GM12878 (cell line): Measurements from ENCODE around the gene LCN1. TPM values are rescaled to one million over a fixed set of nuclear protein-coding genes. Genes with fewer than 3 reads are reported as not detected.

Experiments used
- ATAC-seq: fragments of 200-7000 bp; cut with Tn5 transposase; 3 replicates; pipeline ENCODE4 v1.9.1; 2020; ENCODE audit warnings: mild to moderate bottlenecking, moderate library complexity
- BruUV-seq: library from RNA; stranded (reverse); fragments of 400-500 nt; replicated peaks from 2 replicates; lab custom pipeline; 2021; lab: Mats Ljungman, UMichigan
- CTCF ChIA-PET: fragments of 300-600 bp; sonication (Branson Sonifier 250); formaldehyde crosslinking; extraction: SDS; loops from one replicate; lab custom pipeline; 2021; ENCODE audit warnings: inconsistent platforms; lab: Yijun Ruan, JAX
- POLR2A ChIA-PET: fragments of 350-600 bp; formaldehyde crosslinking; extraction: SDS; loops from one replicate; lab custom pipeline; 2021; ENCODE audit warnings: inconsistent platforms; lab: Charles Lee
- RAD21 ChIA-PET: fragments of 300-600 bp; sonication (Branson Sonifier 250); formaldehyde crosslinking; loops from one replicate; lab custom pipeline; 2023; ENCODE audit warnings: antibody characterized with exemption; ENCODE audit not compliant: unreplicated experiment; lab: Charles Lee
- SMC1A ChIA-PET: fragments of 300-600 bp; sonication (Branson Sonifier 250); formaldehyde crosslinking; loops from one replicate; lab custom pipeline; 2023; ENCODE audit not compliant: unreplicated experiment, uncharacterized antibody; lab: Charles Lee
- DNase-seq: peaks from one replicate; pipeline ENCODE4 v3.0.0-alpha.2; 2011; ENCODE audit warnings: low read depth, low spot score
- FAIRE-seq: peaks from 3 replicates; lab custom pipeline; 2011; peaks lifted over from hg19 to GRCh38; lab: Jason Lieb, UNC
- H2AFZ ChIP-seq: 2 replicates; pipeline ENCODE4 v1.6.0; 2011; ENCODE audit warnings: low read depth, low read length, control low read depth; ENCODE audit not compliant: control insufficient read depth
- H3K27ac ChIP-seq: 2 replicates; pipeline ENCODE4 v1.5.1; 2011; ENCODE audit warnings: control low read depth; ENCODE audit not compliant: control insufficient read depth, insufficient read depth
- H3K27me3 ChIP-seq, 2 experiments: replicated peaks in 1 of 2; 2 replicates each; pipeline versions ENCODE4 v1.6.0 to v1.6.1; 2011; ENCODE audit warnings: low read length in 1 of 2; ENCODE audit not compliant: control insufficient read depth in 2 of 2, insufficient read depth in 2 of 2
- H3K36me3 ChIP-seq, 2 experiments: 2 replicates each; pipeline ENCODE4 v1.5.1; 2011; ENCODE audit warnings: low read length in 1 of 2; ENCODE audit not compliant: control insufficient read depth in 2 of 2, insufficient read depth in 2 of 2
- H3K4me1 ChIP-seq: 2 replicates; pipeline ENCODE4 v1.6.1; 2011; ENCODE audit warnings: mild to moderate bottlenecking, low read length, moderate library complexity, mixed read lengths; ENCODE audit not compliant: control insufficient read depth, insufficient read depth
- H3K4me2 ChIP-seq: 2 replicates; pipeline ENCODE4 v1.6.0; 2011; ENCODE audit warnings: control low read depth; ENCODE audit not compliant: control insufficient read depth, insufficient read depth
- H3K4me3 ChIP-seq: fragments of 200-600 bp; sonication (generic); 2 replicates; pipeline ENCODE4 v1.5.1; 2016
- H3K79me2 ChIP-seq: 2 replicates; pipeline ENCODE4 v1.6.0; 2011; ENCODE audit warnings: low read length; ENCODE audit not compliant: control insufficient read depth, insufficient read depth
- H3K9ac ChIP-seq: 2 replicates; pipeline ENCODE4 v1.8.0; 2011; ENCODE audit warnings: low read length, control low read depth, mixed read lengths; ENCODE audit not compliant: control insufficient read depth, insufficient read depth
- H3K9me3 ChIP-seq: replicated peaks from 3 replicates; pipeline ENCODE4 v1.5.1; 2011; ENCODE audit warnings: mild to moderate bottlenecking, low read length; ENCODE audit not compliant: control insufficient read depth, insufficient read depth
- H4K20me1 ChIP-seq: 2 replicates; pipeline ENCODE4 v1.6.0; 2011; ENCODE audit not compliant: control insufficient read depth, insufficient read depth
- KAT2A ChIP-seq: conservative IDR thresholded peaks from 2 replicates; pipeline ENCODE4 v1.6.1; 2011; ENCODE audit warnings: low read depth, low read length; ENCODE audit not compliant: control insufficient read depth
- MXI1 ChIP-seq: fragments of 150-350 bp; IDR thresholded peaks from 2 replicates; pipeline ENCODE4 v1.6.1; 2011; ENCODE audit warnings: low read depth, mild to moderate bottlenecking, inconsistent platforms, low read length, improper control_type of control experiment
- REST ChIP-seq: IDR thresholded peaks from 2 replicates; pipeline ENCODE4 v1.6.1; 2012; ENCODE audit warnings: mild to moderate bottlenecking, low read depth, low read length
- SMC3 ChIP-seq: IDR thresholded peaks from 2 replicates; pipeline ENCODE4 v1.6.1; 2011; ENCODE audit warnings: low read length, improper control_type of control experiment, borderline replicate concordance
- TCF3 ChIP-seq: IDR thresholded peaks from 2 replicates; pipeline ENCODE4 v1.6.1; 2012; ENCODE audit warnings: low read depth, mild to moderate bottlenecking, low read length, borderline replicate concordance; ENCODE audit not compliant: insufficient read depth
- YY1 ChIP-seq: IDR thresholded peaks from 2 replicates; pipeline ENCODE4 v1.6.1; 2011; ENCODE audit warnings: low read depth, mild to moderate bottlenecking, low read length
- ZBED1 ChIP-seq: IDR thresholded peaks from 2 replicates; pipeline ENCODE4 v1.6.1; 2016; ENCODE audit warnings: borderline replicate concordance
- ZNF384 ChIP-seq: IDR thresholded peaks from 2 replicates; pipeline ENCODE4 v1.6.1; 2012; ENCODE audit warnings: low read depth, mild to moderate bottlenecking, low read length, improper control_type of control experiment, borderline replicate concordance
- WGBS: methylation state at CpG from one replicate; pipeline ENCODE4 v1.1.6; 2016; ENCODE audit warnings: low lambda C conversion rate; ENCODE audit not compliant: insufficient replicate concordance, insufficient coverage; ENCODE audit errors: missing lambda C conversion rate; 5-methylcytosine and 5-hydroxymethylcytosine counted together
- in situ Hi-C: fragments of 300-500 bp; cut with MboI; formaldehyde crosslinking; loops from 9 replicates; pipeline ENCODE4 v1.14.3; 2018; ENCODE audit warnings: mixed read lengths
- intact Hi-C: fragments of 100-400 bp; cut with micrococcal nuclease; formaldehyde crosslinking; loops from one replicate; pipeline ENCODE4 v1.14.2; 2022; ENCODE audit not compliant: unreplicated experiment
- polyA plus RNA-seq, 11 experiments: library from polyadenylated mRNA; depleted of rRNA in 4 of 11; unstranded in 6 of 11; stranded (reverse) in 5 of 11; fragments of >200 nt; fragmentation: Nextera tagmentation in 4 of 11; fragmentation: Illumina TruSeq in 1 of 11; extraction: Ambion mirVana in 4 of 11; extraction: Trizol in 1 of 11; gene quantifications; 1 replicate in 1 of 11; 2 replicates in 10 of 11; pipeline versions ENCODE4 v1.2.1 to v1.2.3, GENCODE V29; 2011 to 2016; ENCODE audit warnings: inconsistent platforms in 2 of 11, missing spikeins in 2 of 11, low read depth in 1 of 11
- total RNA-seq, 4 experiments: library from RNA; depleted of rRNA in 3 of 4; stranded (reverse); fragments of >200 nt in 3 of 4; fragmentation: Illumina TruSeq in 1 of 4; extraction: Trizol in 1 of 4; gene quantifications; 2 replicates each; pipeline versions ENCODE4 v1.2.1 to v1.2.3, GENCODE V29; 2013 to 2021

The LCN1 gene
- total and polyA plus RNA-seq, 10 of the 15 experiments (the other 5 are each of a cell fraction or from before 2014, with no cell fraction given) = not detected

DNA sequence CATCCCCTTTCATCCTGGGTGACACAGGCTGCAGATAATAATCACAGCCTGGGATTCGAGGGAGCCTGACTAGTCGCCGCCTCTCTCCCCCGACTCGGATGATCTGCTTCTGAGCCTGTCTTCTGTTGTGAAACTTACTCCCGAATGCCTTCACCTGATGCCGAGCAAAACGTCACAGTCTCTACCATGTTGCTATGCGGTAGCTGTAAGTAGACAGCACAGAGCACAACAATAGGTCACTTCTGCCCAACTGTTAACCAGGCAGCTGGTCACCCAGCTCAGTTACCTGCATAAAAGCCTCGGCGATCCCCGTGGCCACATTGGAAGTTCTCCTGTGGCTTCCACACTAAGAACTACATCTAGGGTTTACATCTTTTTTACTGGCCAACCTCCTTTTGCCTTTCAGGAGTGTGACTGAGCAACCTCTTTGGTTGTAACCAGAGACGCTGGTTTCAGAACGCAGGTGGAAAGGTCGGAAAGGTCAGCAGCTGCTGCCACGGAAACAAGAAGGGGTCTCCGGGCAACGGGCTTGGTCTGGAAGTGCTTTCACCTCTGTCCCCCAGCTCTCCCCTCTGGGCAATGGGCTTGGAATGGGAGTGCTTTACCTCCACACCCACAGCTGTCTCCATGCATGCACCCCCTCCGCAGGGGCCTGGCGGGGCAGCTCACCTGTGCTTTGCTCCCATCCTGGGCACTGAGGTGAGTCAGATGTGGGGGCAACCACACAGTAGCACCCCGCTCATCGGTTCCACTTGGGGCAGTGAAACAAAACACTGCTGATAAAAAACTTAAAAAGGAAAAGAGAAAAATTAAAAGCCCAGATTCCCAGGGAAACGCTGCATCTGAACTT is 49.2 kb upstream of the LCN1 start:
- Histone ChIP-seq H3K27me3 (0 out of 4 replicates have a peak, but pooled peaks cover 0 to 2% of the 10 kb centered on the region in 2 experiments), H4K20me1 (no peaks in the 10 kb centered on the region), H3K27ac (no peak overlapping the region), H3K9me3 (no peaks in the 10 kb centered on the region), H3K4me2 (no peak overlapping the region), H3K36me3 (no peaks in the 10 kb centered on the region), H2AFZ (no peak overlapping the region), H3K4me1 (no peaks in the 10 kb centered on the region), H3K9ac (no peak overlapping the region), H3K4me3 (no peak overlapping the region), H3K79me2 (no peaks in the 10 kb centered on the region)
- no TSS peak for BruUV-seq
- ATAC-seq (no peak), DNase-seq (no peak), FAIRE-seq (no peak)
- WGBS = 48% methylated on average over 23 of the region's 23 CpGs
- ChIA-PET POLR2A (no interaction called here), RAD21 (no interaction called here), CTCF (no interaction called here), SMC1A (no interaction called here)
- intact Hi-C loops = no loop called here
- in situ Hi-C loops = no loop called here
- TF ChIP-seq TCF3 = no peak
- TF ChIP-seq KAT2A = no peak
- TF ChIP-seq ZNF384 = no peak
- TF ChIP-seq REST = no peak
- TF ChIP-seq ZBED1 = no peak
- no peak for TF ChIP-seq SMC3
- TF ChIP-seq MXI1 = no peak
- TF ChIP-seq YY1 = no peak
